ENCODE data around the gene RORB.
"Not testable (repeated sequence)": the region's sequence is repeated elsewhere in the genome, so short reads cannot be mapped to it uniquely, and the experiment has no call there.

Gene RORB

DNA sequence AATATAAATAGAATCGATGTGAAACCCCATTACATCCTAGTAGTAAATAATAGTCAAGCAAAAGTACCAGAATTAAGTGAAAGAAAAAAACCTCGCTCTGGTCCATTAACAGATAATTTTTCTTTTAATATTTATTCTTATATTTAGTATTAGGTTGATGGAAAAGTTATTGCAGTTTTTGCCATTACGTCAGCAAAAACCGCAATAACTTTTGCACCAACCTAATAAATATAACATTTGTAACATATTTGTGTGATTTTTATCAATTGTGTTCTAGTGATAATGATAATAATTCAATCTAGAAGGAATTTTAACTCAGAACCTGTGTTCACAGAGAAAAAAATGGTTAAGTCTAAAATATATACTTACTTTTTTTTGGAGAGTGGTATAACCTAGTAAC, 16.1 kb downstream of the RORB start:
- no peak for DNase-seq (ENCODE audit: low read depth)

DNA sequence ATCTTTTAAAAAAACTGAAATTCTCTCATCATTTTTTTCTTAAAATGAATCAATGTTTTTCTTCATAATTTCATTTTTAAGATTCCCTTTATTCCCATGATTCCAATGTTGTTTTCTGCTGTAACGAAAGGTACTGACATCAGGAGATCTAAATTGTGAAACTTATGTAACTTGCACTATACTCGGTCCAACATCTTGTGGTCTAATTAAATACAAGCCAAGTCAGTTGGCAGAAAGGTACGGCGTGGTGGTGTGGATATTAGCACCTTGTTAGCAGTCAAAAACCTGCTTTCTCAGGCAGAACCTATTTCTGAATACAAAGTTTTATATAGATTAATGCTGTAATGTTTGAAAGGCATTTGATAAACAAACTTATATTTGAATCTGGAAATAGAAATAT, 20.1 kb downstream of the RORB start:
- DNase-seq (ENCODE audit: low read depth) = no peak

DNA sequence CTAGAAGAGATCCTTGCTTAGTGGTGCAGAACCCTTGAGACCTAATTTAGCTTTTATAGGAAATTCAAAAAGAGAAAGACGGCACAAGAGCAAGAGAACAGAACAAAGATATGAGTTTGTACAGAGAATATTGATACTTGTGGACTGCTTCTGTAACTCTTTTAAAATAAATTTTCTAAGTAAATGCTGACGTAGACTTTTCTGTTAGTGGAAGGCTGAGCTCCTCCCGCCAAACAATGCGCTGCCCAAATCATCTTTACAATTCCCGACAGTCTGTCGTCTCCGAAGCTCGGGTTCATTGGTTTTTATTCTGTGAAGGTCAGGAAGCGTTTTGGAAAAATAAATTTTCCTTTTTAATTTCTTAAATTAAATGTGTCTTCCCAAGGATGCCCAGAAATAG, 22.3 kb downstream of the RORB start:
- no peak for DNase-seq (ENCODE audit: low read depth)

DNA sequence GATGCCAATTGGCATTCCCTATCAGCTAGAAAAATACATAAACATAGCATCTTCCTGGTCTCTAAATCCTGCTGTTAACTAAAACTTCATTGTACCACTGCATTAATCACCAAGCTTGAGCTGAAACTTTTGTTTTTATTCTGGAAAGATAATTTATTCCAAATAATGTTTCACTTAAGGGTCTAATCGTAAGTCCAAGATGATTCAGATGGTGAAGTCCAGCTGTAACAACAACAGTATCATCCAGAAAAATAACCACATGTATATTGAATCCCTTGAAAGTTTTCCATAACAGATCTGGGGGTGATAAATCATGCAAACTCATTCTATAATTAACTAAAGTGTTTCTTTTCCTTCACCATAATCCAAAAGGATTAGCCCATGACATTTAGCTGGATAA, 23.9 kb downstream of the RORB start:
- peak; percentile 19 for DNase-seq (ENCODE audit: low read depth)

DNA sequence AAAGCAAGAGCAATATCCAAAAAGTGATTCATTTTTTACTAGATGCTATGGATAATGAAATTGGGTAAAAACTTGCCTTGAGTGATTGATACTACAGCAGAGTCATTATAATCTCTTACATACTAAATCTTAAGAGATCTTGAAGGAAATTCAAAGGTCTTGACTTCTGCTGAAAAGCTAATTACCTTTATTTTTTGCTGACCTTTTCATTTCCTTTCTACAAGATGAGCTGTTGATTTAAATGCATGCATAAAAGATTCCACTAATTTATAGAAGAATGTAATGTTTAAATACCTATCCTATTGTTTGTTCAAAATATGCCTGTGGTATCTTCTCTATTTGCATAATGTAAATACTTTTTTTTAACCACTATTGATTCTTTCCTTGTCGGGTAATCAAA, 27.2 kb downstream of the RORB start:
- DNase-seq (ENCODE audit: low read depth) = no peak

DNA sequence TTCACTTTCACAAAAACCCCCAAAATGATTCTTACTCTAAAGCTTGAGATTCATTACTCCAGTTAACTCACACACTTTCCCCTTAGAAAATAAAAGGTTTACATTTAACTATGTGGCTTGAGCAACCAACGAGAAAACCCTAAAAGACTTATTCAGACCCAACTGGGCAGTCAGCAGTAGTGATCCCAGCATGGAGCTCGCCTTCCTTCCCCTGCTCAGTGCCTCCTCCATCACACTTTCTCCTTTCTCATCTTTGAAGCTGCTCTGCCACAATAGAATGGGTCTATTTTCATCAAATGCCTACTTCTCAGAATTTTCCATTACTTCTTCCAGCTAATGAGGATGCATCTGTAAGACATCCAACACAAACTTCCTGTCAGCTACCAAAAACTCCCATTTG, 29.1 kb downstream of the RORB start:
- no peak for DNase-seq (ENCODE audit: low read depth)

DNA sequence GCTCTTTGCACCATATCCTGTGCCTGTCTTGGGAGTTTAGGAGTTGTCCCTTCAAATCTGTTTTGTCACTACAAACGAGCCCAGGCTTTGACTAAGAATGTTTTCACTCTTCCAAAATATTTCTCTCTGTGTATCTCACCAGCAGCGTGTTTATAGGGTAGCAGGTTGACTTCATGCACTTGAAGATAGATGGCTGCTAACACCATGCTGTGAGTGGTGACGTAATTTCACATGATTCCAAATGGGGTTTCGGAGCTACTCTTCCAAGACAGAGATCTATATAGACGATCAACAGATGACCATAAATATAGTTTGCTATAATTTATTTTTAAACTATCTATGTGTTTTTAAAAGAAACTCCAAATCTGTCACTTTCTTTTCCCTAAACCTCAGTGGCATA, 30.6 kb downstream of the RORB start:
- DNase-seq (ENCODE audit: low read depth) = no peak

DNA sequence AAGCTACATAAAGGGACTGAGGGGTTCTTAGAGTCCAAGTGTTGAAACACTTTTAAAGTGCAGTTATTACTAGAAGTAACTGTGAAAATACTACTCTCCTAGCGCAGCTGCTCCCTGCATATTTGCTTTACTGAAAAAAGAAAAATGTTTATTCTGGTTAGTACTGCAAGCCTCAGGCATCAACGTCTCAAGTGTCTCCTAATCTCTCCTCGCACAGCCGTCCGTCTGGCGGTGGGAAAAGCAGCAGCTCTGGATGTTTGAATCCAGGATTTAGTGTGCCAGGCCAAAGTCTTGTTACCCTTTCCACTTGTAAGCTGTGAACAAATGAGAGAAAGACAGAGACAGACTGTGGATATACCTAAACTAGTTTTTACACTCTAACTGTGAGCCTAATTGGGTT, 31.1 kb downstream of the RORB start:
- no peak for DNase-seq (ENCODE audit: low read depth)

DNA sequence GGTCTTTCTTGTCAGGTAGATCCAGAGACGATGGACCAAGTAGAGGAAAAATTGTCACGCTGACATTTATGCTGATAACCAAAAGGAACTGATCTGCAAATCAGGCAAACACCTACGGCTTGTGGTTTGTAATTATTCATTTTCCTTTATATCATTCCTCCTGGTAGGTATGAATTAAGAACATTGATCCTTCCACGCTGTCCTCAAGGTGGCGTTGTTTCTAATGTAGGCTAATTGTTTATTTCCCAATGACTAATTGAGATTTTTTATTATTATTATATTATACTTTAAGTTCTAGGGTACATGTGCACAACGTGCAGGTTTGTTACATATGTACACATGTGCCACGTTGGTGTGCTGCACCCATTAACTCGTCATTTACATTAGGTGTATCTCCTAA, 33.3 kb downstream of the RORB start:
- DNase-seq (ENCODE audit: low read depth) = not testable (repeated sequence)

DNA sequence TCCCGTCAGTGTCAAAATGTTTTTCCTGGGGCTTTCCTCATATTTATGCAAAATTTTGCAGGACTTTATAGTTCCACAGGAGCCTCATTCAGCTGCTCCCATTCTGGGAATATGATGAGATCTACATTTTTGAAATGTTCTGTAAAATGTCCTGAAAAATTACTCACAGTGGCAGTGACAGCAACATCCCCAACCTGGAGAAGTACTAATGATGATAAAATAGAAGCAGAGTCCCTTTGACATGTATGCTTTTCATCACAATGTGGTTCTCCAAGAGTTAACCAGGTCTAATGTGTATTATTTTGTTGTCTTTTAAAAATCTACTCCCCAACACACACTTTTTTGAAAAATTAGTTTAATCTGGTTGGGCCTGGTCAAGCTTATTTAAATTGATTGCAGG, 36.1 kb downstream of the RORB start:
- no peak for DNase-seq (ENCODE audit: low read depth)

DNA sequence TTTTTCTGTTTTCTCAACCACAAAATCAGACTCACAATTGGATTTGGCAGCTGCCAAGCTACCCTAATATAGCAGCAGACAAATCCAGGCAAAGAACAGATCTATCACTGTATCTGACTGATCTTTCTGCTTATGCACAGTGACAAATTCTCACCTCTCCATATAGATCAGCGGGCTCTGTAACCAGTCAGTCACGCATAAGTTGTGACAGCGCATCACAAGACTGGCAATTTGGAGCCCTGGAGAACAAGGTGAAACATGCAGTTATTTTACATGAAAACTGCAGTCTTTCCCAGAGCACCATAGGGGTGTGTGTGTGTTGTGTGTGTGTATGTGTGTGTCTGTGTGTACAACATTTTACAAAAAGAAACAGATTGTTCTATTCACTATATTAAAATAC, 37.7 kb downstream of the RORB start:
- no peak for DNase-seq (ENCODE audit: low read depth)

DNA sequence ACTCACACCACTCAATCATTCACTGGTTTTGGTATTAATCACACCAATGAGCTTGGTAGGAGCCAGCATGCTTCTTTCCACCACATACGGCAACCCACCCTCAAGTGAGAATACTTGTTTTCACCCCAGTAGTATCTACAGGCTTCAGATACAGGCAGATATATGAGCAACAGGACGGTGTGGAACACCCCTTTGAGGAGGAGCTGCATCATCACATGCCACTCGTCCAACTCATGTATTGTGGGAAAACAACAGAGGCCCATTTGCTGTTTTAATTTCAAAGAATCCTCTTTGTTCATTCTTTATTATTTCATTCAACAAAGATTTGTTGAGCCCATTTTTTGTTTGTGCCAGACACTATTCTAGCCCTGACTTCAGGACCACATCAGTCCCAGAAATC, 46.0 kb downstream of the RORB start:
- DNase-seq (ENCODE audit: low read depth) = no peak

DNA sequence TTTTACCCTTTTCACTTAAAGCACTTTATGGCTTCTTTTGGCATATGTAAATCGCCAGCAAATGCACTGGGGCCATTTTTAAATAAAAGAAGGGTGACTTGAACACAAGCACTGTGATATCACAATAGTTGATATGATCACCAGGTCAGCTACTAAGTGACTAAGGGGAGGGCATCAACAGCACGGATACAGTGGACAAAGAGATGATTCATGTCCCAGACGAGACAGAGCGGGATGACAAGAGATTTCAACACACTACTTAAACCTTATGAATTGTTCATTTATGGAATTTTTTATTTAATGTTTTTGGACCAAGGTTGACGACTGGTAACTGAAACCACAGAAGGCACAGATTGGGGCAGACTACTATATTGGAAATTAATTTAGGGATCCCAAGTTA, 54.1 kb downstream of the RORB start:
- DNase-seq (ENCODE audit: low read depth) = peak; percentile 18

DNA sequence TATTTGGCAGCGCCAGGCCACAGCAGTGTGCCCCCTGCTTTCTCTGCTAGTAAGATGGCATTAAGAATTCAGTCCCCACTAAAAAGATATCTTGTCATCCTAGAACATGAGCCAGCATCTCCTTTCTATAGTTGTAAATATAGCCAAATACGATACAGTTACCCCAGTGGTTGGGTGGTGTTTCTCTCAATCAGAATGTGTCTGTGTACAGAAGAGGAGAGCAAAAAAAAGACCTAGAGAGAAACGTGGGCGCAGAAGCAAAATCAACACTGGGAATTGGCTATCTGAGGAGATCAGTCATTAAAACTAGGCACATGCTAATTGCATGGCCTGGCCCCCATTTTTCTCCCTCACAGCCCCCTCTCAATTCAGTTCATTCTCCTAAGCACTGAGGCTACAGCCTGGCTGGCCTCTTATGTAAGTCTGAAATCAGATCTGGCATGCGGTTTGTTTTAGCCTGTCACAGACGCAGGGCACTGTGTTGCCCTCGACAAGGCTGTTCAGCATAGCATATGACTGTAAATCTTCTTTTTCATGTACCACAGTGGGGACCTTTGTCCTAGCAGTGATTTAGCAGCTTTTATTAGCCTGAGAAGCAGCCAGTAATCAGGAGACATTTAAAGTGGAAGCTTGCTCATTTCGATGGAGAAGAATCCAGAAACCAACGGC, 57.8 kb downstream of the RORB start:
- no peak for DNase-seq (ENCODE audit: low read depth)

DNA sequence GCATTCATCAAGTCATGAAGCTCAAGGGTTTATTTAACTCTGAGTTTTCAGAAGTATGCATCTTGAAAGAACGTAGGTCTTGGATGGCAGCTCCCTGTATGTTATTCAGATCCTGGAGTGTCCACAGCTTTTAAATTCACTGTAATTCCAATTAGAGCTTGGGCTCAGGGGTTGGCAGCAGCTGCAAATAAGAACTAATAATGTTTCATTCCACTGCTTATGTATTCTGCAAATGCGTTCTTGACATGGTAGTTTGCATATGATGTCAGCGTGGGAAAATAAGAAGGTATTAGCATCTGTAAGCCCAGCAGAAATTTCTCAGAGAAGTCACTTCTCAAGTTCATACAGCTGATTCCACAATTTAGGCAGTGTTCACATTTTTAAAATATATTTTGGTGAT, 58.4 kb downstream of the RORB start:
- DNase-seq (ENCODE audit: low read depth) = no peak

DNA sequence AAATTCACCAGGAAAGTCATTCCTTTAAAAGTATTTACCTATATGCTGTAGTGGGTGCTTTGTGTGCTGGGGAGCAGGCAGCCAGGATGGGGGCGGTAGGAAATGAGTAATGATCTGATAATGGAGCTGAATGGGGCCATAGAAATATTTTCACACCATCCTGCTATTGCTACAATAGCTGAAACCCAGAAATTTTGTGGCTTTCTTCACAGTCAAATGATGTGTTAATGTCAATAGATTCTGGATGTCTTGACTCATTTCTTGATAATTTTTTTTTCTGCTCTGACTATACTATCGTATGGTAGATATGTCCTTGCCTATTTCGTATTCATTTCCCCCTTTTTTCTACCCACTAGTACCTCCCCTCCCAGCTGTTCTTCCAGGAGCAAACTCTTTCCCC, 59.5 kb downstream of the RORB start:
- peak; percentile 66 for DNase-seq (ENCODE audit: low read depth)

DNA sequence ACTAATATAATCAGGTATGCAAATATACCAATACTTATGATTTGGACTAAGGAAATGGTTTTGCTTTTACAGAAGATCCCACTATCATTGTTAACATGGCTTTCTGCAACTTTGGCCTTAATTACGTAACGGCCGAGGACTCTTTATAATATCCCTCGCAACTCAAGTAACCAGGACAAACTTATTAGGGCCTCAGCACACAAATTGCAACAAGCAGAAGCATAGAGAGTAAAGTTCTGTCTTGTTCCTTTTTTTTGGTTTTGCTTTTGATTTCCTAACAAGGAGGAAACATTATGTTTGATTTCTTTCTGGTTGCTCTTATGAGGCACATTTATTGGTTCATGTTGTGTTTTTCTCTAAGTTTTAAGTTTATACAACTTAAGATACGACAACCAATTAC, 60.4 kb downstream of the RORB start:
- DNase-seq (ENCODE audit: low read depth) = no peak

DNA sequence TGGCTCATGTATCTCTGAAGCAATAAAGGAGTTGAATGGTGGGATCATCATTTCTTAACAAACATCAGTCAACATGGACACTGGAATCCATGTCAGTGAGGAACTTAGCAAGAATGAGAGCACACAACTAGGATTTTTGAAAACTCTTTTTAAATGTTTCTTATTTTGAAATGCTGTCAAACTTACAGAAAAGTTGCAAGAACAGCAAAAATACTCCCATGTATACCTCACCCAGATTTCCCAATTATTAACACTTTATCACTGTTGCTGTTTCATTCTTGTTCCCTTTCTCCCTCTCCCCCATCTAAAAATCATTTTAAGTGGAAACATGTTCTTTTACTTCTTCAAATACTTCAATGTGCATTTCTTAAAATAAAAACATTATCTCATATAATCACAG, 65.5 kb downstream of the RORB start:
- no peak for DNase-seq (ENCODE audit: low read depth)

DNA sequence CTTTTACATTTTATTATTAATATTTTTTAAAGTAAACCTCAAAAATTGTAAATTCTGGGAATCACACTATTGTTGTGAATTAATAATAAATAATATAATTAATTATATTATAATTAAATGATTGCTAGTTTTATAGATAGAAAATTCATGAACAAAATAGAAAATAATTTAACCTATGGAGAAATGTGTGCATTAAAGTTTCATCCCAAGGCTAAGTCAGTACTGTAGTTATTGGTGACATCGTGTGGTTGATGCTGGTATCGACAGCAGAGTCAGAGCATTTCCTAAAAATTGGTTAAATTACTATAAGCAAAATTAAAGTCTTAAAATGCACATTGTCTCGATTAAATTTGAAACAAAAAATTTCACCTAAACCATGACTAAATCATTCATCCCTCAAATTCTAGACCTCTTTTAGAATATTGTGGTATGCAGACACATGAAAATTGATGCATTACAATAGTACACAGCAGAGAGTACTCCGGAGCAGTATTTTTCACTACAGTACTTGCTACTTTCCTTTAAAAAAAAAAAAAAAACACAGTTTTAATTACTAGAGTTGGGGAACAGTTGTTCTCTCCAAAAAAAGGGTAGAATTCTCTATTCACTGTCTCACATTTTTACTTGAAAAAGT, 73.9 kb downstream of the RORB start:
- peak; percentile 42 for DNase-seq (ENCODE audit: low read depth)

DNA sequence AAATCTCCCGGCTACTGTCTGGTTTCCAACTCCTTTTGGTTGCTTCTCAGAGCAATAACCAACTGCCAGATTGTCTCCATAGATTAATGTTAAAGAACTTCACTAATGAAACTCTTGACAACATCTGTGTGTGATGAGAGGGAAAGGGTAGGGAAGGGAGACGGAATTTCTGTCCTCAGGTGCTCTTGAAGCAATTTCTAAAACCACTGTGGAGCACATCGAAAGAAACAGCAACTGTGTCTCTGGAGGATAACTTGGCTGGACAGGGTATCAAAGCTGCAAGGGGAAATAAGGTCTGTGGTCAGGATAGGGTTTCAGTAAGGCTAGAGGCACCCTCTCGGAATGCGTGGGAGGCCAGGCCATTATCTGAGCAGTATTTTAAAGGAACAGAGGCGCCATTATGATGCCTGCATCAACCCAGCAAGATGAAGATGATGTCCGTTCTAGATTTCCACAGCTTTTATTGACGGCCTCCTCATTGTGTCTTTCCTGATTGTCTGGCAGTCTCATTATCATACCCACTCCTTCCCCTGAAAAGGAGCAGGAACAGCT, 76.6 kb downstream of the RORB start:
- peak; percentile 17 for DNase-seq (ENCODE audit: low read depth)

DNA sequence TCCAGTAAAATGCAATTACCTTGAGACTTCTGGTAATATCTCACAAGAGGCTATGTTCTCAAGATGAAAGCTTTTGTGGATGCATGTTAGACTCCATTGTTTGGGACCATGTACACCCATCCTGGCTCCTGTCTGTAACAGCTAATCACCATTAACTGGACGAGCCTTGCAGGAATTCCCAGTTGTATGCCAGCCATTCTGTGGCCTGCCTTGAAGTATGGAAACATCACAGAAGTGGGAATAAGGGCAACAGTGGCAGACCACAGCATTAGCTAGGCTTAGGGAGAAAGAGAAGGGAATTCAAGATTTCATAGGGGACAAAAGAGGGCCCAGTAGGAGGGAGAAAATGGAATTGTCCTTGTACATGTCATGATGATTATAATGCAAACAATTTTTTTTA, 79.0 kb downstream of the RORB start:
- DNase-seq (ENCODE audit: low read depth) = no peak

DNA sequence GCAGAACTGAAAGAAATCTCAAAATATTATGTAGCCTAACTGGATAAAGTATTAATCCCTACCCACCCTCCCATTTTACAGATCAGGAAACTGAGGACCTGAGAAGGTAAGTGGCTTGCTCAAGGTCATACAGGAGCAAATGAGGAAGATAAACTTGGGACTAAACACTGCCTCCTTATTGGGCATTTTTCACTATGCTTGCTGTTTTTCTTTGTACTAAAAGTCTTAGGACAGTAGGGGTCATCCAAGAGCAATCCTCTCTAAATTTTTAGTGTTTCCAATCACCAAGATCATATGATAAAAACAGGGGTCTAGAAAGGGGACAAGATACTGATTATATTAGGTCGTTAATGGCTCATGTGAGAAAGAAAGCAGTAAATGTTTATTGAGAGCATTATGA, 80.8 kb downstream of the RORB start:
- no peak for DNase-seq (ENCODE audit: low read depth)

DNA sequence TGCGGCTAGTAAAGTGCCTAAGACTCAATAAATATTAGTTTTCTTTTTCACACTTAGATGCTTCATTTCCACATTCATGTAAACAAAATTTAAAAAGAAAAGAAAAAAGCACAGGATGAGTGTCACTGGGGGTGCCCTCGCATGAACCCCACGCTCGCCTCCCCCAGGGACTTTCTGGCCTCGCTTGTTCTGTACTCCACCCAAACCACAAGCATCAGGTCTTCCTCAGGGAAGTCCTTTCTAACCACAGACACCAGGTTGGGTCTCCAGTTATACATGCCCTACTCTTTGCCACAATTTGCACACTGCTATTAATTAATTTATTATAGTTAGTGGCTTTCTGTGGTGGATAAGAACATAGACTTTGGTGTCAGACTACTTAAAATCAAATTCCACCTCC, 92.4 kb downstream of the RORB start:
- no peak for DNase-seq (ENCODE audit: low read depth)

DNA sequence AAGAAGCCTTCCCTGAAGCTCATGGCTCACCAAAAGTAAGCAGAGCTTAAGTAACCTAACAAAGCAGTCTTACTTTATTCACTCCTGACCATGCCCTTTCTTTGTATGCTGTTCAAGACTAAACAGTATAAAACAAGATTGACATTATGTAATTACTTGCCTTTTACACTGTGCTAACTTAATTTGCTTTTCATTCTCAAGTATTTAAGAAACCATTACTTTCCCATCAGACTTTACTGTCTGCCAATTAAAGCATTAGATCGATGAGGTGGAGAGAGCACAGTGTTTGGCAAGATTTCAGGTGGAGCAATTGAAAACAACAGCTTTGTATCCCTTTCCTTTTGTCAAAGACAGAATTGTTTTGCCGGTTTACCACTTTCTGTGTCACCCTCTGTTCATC, 98.2 kb downstream of the RORB start:
- no peak for DNase-seq (ENCODE audit: low read depth)

Data from iris pigment epithelial cell (primary cell).